ENCODE results near the gene KSR2.
"Not testable (repeated sequence)": the region's sequence is repeated elsewhere in the genome, so short reads cannot be mapped to it uniquely, and the experiment has no call there.

Gene KSR2

DNA sequence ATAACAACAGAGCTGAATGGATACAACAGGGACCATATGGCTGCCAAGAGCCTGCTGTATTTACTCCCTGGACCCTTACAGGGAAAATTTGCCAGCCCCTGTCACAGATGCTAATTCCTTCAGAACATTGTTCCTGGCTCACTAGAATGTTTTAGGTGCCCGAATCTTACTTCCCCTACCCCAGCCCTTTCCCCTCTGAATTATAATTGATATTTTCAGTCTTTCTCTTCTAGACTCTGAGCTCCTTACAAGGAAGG, 235.3 kb downstream of the KSR2 start:
- Histone ChIP-seq H3K9ac (ENCODE audit: insufficient read length, low read depth) (no peak overlapping the region), H3K9me3 (ENCODE audit: insufficient read depth, low read length) (no peaks in the 10 kb centered on the region), H3K4me1 (ENCODE audit: insufficient read depth, insufficient read length) (no peaks in the 10 kb centered on the region), H3K36me3 (ENCODE audit: insufficient read depth, insufficient read length, low read length) (no peaks in the 10 kb centered on the region), H3K4me3 (ENCODE audit: insufficient read length, low read depth) (no peak overlapping the region), H3K27me3 (ENCODE audit: insufficient read depth, insufficient read length) (no peaks in the 10 kb centered on the region)
- DNase-seq (ENCODE audit: low read depth, low spot score) = no peak
- TF ChIP-seq YY1 (IDR thresholded peaks at IDR 0.05; ENCODE audit: insufficient read depth, insufficient read length) (no peak), SUZ12 (IDR thresholded peaks at IDR 0.05; ENCODE audit: extremely low read depth, insufficient read depth, insufficient read length) (no peak), ZNF274 (IDR thresholded peaks at IDR 0.05; ENCODE audit: low read depth, low read length) (no peak)

GRCh38 chr12:117732761-117733548, 235.8 kb downstream of the KSR2 start:
- Histone ChIP-seq H3K4me1 (ENCODE audit: insufficient read depth, insufficient read length) (no peaks in the 10 kb centered on the region), H3K27me3 (ENCODE audit: insufficient read depth, insufficient read length) (no peaks in the 10 kb centered on the region), H3K4me3 (ENCODE audit: insufficient read length, low read depth) (no peak overlapping the region), H3K9me3 (ENCODE audit: insufficient read depth, low read length) (no peaks in the 10 kb centered on the region), H3K9ac (ENCODE audit: insufficient read length, low read depth) (no peak overlapping the region), H3K36me3 (ENCODE audit: insufficient read depth, insufficient read length, low read length) (no peaks in the 10 kb centered on the region)
- TF ChIP-seq ZNF274 (IDR thresholded peaks at IDR 0.05; ENCODE audit: low read depth, low read length) (no peak), SUZ12 (IDR thresholded peaks at IDR 0.05; ENCODE audit: extremely low read depth, insufficient read depth, insufficient read length) (no peak), YY1 (IDR thresholded peaks at IDR 0.05; ENCODE audit: insufficient read depth, insufficient read length) (no peak)
- DNase-seq (ENCODE audit: low read depth, low spot score) = no peak

GRCh38 chr12:117731131-117731530, 237.7 kb downstream of the KSR2 start:
- not testable (repeated sequence) for H3K36me3 ChIP-seq (ENCODE audit: insufficient read depth, insufficient read length, low read length); H3K27me3 ChIP-seq (ENCODE audit: insufficient read depth, insufficient read length); DNase-seq (ENCODE audit: low read depth, low spot score); H3K9me3 ChIP-seq (ENCODE audit: insufficient read depth, low read length); H3K9ac ChIP-seq (ENCODE audit: insufficient read length, low read depth); H3K4me1 ChIP-seq (ENCODE audit: insufficient read depth, insufficient read length); H3K4me3 ChIP-seq (ENCODE audit: insufficient read length, low read depth)

DNA sequence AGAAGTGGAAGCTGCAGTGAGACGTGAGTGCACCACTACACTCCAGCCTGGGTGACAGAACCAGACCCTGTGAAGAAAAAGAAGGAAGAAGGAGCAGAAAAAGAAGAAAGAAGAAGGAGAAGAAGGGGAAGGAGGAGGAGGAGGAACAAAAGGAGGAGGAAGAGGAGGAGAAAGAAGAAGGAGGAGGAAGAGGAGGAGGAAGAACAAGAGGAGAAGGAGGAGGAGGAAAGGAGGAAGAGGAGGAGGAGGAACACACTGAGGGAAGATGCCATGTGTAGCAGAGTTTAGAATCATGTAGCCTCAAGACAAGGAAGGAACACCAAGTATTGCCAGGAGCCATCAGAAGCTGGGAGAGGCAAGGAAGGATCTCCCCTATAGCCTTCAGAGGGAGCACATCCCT, 241.5 kb downstream of the KSR2 start:
- no peak for TF ChIP-seq SUZ12 (IDR thresholded peaks at IDR 0.05; ENCODE audit: extremely low read depth, insufficient read depth, insufficient read length)
- no peak for TF ChIP-seq ZNF274 (IDR thresholded peaks at IDR 0.05; ENCODE audit: low read depth, low read length)
- TF ChIP-seq YY1 (IDR thresholded peaks at IDR 0.05; ENCODE audit: insufficient read depth, insufficient read length) = no peak

GRCh38 chr12:117724543-117724942, 244.2 kb downstream of the KSR2 start:
- Histone ChIP-seq H3K9me3 (ENCODE audit: insufficient read depth, low read length) (no peaks in the 10 kb centered on the region), H3K4me3 (ENCODE audit: insufficient read length, low read depth) (no peak overlapping the region), H3K4me1 (ENCODE audit: insufficient read depth, insufficient read length) (no peaks in the 10 kb centered on the region), H3K27me3 (ENCODE audit: insufficient read depth, insufficient read length) (no peaks in the 10 kb centered on the region), H3K36me3 (ENCODE audit: insufficient read depth, insufficient read length, low read length) (no peaks in the 10 kb centered on the region), H3K9ac (ENCODE audit: insufficient read length, low read depth) (no peak overlapping the region)
- TF ChIP-seq SUZ12 (IDR thresholded peaks at IDR 0.05; ENCODE audit: extremely low read depth, insufficient read depth, insufficient read length) (no peak), ZNF274 (IDR thresholded peaks at IDR 0.05; ENCODE audit: low read depth, low read length) (no peak), YY1 (IDR thresholded peaks at IDR 0.05; ENCODE audit: insufficient read depth, insufficient read length) (no peak)
- DNase-seq (ENCODE audit: low read depth, low spot score) = no peak

More for the DNA sequence above, 241.5 kb downstream of the KSR2 start:
- Histone ChIP-seq H3K9me3 (ENCODE audit: insufficient read depth, low read length) (no peaks in the 10 kb centered on the region), H3K9ac (ENCODE audit: insufficient read length, low read depth) (no peak overlapping the region), H3K4me3 (ENCODE audit: insufficient read length, low read depth) (no peak overlapping the region), H3K4me1 (ENCODE audit: insufficient read depth, insufficient read length) (no peaks in the 10 kb centered on the region), H3K27me3 (ENCODE audit: insufficient read depth, insufficient read length) (no peaks in the 10 kb centered on the region), H3K36me3 (ENCODE audit: insufficient read depth, insufficient read length, low read length) (no peaks in the 10 kb centered on the region)
- DNase-seq (ENCODE audit: low read depth, low spot score) = no peak

DNA sequence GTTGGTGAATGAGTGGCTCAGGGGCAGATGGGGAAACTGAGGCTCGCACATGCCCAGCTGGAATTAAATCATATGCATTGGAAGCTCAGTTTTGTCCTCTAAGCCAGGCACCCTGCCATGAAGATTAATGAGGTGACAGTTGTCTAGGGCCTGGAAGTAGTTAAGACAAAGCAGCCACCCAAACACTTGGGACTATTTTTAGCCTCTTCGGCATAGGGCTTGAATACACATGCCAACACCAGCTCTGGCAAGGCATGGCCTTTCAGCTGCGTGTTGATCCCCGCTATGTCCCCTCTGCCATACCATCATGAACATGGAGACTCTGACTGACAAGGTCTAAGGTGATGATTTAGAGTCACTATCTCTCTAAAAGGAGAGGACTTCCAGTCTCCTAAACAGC, 250.2 kb downstream of the KSR2 start:
- TF ChIP-seq YY1 (IDR thresholded peaks at IDR 0.05; ENCODE audit: insufficient read depth, insufficient read length) = no peak
- no peak for TF ChIP-seq ZNF274 (IDR thresholded peaks at IDR 0.05; ENCODE audit: low read depth, low read length)
- TF ChIP-seq SUZ12 (IDR thresholded peaks at IDR 0.05; ENCODE audit: extremely low read depth, insufficient read depth, insufficient read length) = no peak
- DNase-seq (ENCODE audit: low read depth, low spot score) = no peak
- H3K9ac ChIP-seq (ENCODE audit: insufficient read length, low read depth) = no peak overlapping the region
- H3K4me3 ChIP-seq (ENCODE audit: insufficient read length, low read depth) = no peak overlapping the region
- H3K27me3 ChIP-seq (ENCODE audit: insufficient read depth, insufficient read length) = no peaks in the 10 kb centered on the region
- no peaks in the 10 kb centered on the region for H3K4me1 ChIP-seq (ENCODE audit: insufficient read depth, insufficient read length)
- H3K36me3 ChIP-seq (ENCODE audit: insufficient read depth, insufficient read length, low read length) = no peaks in the 10 kb centered on the region
- no peaks in the 10 kb centered on the region for H3K9me3 ChIP-seq (ENCODE audit: insufficient read depth, low read length)

DNA sequence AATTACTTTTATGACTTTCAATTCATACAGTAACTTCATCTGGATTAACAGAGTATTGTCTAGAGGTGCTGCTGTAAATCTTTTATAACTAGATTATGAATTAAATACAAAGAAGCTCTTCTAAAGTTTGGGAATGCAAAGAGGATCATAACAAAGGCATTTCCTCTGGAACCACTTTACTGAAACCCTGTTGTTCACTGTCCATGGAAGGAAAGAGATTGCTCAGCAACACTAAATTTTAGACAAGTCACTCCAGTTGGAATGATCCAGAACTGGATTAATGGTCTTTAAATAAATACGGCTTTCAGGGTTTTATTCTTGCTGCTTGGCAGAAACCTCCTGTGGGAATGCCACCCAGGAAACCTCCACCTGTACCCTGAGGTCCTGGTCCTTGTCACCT, 250.6 kb downstream of the KSR2 start:
- H3K4me3 ChIP-seq (ENCODE audit: insufficient read length, low read depth) = no peak overlapping the region
- H3K27me3 ChIP-seq (ENCODE audit: insufficient read depth, insufficient read length) = no peaks in the 10 kb centered on the region
- DNase-seq (ENCODE audit: low read depth, low spot score) = no peak
- H3K9ac ChIP-seq (ENCODE audit: insufficient read length, low read depth) = no peak overlapping the region
- TF ChIP-seq ZNF274 (IDR thresholded peaks at IDR 0.05; ENCODE audit: low read depth, low read length) = no peak
- TF ChIP-seq SUZ12 (IDR thresholded peaks at IDR 0.05; ENCODE audit: extremely low read depth, insufficient read depth, insufficient read length) = no peak
- no peak for TF ChIP-seq YY1 (IDR thresholded peaks at IDR 0.05; ENCODE audit: insufficient read depth, insufficient read length)
- H3K36me3 ChIP-seq (ENCODE audit: insufficient read depth, insufficient read length, low read length) = no peaks in the 10 kb centered on the region
- no peaks in the 10 kb centered on the region for H3K9me3 ChIP-seq (ENCODE audit: insufficient read depth, low read length)
- H3K4me1 ChIP-seq (ENCODE audit: insufficient read depth, insufficient read length) = no peaks in the 10 kb centered on the region
